ENCODE results near the gene ATM.

Gene ATM, protein sequence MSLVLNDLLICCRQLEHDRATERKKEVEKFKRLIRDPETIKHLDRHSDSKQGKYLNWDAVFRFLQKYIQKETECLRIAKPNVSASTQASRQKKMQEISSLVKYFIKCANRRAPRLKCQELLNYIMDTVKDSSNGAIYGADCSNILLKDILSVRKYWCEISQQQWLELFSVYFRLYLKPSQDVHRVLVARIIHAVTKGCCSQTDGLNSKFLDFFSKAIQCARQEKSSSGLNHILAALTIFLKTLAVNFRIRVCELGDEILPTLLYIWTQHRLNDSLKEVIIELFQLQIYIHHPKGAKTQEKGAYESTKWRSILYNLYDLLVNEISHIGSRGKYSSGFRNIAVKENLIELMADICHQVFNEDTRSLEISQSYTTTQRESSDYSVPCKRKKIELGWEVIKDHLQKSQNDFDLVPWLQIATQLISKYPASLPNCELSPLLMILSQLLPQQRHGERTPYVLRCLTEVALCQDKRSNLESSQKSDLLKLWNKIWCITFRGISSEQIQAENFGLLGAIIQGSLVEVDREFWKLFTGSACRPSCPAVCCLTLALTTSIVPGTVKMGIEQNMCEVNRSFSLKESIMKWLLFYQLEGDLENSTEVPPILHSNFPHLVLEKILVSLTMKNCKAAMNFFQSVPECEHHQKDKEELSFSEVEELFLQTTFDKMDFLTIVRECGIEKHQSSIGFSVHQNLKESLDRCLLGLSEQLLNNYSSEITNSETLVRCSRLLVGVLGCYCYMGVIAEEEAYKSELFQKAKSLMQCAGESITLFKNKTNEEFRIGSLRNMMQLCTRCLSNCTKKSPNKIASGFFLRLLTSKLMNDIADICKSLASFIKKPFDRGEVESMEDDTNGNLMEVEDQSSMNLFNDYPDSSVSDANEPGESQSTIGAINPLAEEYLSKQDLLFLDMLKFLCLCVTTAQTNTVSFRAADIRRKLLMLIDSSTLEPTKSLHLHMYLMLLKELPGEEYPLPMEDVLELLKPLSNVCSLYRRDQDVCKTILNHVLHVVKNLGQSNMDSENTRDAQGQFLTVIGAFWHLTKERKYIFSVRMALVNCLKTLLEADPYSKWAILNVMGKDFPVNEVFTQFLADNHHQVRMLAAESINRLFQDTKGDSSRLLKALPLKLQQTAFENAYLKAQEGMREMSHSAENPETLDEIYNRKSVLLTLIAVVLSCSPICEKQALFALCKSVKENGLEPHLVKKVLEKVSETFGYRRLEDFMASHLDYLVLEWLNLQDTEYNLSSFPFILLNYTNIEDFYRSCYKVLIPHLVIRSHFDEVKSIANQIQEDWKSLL (N-terminal part only)

DNA sequence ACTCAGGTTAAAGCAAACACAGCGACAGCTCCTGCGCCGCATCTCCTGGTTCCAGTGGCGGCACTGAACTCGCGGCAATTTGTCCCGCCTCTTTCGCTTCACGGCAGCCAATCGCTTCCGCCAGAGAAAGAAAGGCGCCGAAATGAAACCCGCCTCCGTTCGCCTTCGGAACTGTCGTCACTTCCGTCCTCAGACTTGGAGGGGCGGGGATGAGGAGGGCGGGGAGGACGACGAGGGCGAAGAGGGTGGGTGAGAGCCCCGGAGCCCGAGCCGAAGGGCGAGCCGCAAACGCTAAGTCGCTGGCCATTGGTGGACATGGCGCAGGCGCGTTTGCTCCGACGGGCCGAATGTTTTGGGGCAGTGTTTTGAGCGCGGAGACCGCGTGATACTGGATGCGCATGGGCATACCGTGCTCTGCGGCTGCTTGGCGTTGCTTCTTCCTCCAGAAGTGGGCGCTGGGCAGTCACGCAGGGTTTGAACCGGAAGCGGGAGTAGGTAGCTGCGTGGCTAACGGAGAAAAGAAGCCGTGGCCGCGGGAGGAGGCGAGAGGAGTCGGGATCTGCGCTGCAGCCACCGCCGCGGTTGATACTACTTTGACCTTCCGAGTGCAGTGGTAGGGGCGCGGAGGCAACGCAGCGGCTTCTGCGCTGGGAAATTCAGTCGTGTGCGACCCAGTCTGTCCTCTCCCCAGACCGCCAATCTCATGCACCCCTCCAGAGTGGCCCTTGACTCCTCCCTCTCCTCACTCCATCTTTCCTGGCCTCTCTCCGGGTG, at the start of gene ATM, which contains the start of gene NPAT:
ATM (plus strand) TSS at position 494 of the 774 bp plus-strand sequence. CDS start 4,558 bp downstream, outside the sequence.
NPAT (minus strand) TSS at position 65 of the 774 bp plus-strand sequence. CDS start 102 bp downstream, outside the sequence.
- TF ChIP-seq ZNF8 (CRISPR knock-in tag; IDR thresholded peaks at IDR 0.05) (peak; percentile 75; the same call in 1 of the 2 replicates), BACH2 (CRISPR knock-in tag; IDR thresholded peaks at IDR 0.05; ENCODE audit: borderline replicate concordance) (no peak), TOX (CRISPR knock-in tag; IDR thresholded peaks at IDR 0.05; ENCODE audit: borderline replicate concordance) (no peak), ARNTL (CRISPR knock-in tag; IDR thresholded peaks at IDR 0.05; ENCODE audit: borderline replicate concordance, low read depth) (no peak), CSDC2 (CRISPR knock-in tag; IDR thresholded peaks at IDR 0.05) (no peak), SNAI2 (CRISPR knock-in tag; IDR thresholded peaks at IDR 0.05) (no peak), PATZ1 (CRISPR knock-in tag; IDR thresholded peaks at IDR 0.05; ENCODE audit: borderline replicate concordance) (no peak)
- TF ChIP-seq, protein P1, sequence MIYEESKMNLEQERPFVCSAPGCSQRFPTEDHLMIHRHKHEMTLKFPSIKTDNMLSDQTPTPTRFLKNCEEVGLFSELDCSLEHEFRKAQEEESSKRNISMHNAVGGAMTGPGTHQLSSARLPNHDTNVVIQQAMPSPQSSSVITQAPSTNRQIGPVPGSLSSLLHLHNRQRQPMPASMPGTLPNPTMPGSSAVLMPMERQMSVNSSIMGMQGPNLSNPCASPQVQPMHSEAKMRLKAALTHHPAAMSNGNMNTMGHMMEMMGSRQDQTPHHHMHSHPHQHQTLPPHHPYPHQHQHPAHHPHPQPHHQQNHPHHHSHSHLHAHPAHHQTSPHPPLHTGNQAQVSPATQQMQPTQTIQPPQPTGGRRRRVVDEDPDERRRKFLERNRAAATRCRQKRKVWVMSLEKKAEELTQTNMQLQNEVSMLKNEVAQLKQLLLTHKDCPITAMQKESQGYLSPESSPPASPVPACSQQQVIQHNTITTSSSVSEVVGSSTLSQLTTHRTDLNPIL (CRISPR knock-in tag; IDR thresholded peaks at IDR 0.05; ENCODE audit: low read depth) = no peak
- peak; percentile 94 for ATAC-seq

- TF ChIP-seq ZFP3 (CRISPR knock-in tag; IDR thresholded peaks at IDR 0.05) = no peak
- no peak for TF ChIP-seq ARNTL (CRISPR knock-in tag; IDR thresholded peaks at IDR 0.05; ENCODE audit: borderline replicate concordance, low read depth)
- TF ChIP-seq ZFP30 (CRISPR knock-in tag; IDR thresholded peaks at IDR 0.05) = no peak
- ATAC-seq = no peak
Observed at GRCh38 chr11:108177570-108177969, 45.3 kb upstream of the ATM start.

- ATAC-seq = no peak
- TF ChIP-seq GLIS3 (CRISPR knock-in tag; IDR thresholded peaks at IDR 0.05) (no peak), PATZ1 (CRISPR knock-in tag; IDR thresholded peaks at IDR 0.05; ENCODE audit: borderline replicate concordance) (no peak), TOX (CRISPR knock-in tag; IDR thresholded peaks at IDR 0.05; ENCODE audit: borderline replicate concordance) (no peak), ARNTL (CRISPR knock-in tag; IDR thresholded peaks at IDR 0.05; ENCODE audit: borderline replicate concordance, low read depth) (no peak), RARB (CRISPR knock-in tag; IDR thresholded peaks at IDR 0.05) (no peak), TSHZ2 (CRISPR knock-in tag; IDR thresholded peaks at IDR 0.05) (no peak)
- TF ChIP-seq, protein P2, sequence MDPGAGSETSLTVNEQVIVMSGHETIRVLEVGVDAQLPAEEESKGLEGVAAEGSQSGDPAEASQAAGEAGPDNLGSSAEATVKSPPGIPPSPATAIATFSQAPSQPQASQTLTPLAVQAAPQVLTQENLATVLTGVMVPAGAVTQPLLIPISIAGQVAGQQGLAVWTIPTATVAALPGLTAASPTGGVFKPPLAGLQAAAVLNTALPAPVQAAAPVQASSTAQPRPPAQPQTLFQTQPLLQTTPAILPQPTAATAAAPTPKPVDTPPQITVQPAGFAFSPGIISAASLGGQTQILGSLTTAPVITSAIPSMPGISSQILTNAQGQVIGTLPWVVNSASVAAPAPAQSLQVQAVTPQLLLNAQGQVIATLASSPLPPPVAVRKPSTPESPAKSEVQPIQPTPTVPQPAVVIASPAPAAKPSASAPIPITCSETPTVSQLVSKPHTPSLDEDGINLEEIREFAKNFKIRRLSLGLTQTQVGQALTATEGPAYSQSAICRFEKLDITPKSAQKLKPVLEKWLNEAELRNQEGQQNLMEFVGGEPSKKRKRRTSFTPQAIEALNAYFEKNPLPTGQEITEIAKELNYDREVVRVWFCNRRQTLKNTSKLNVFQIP (CRISPR knock-in tag; IDR thresholded peaks at IDR 0.05; ENCODE audit: borderline replicate concordance, low read depth) = no peak
Observed at GRCh38 chr11:108193725-108194124, 29.1 kb upstream of the ATM start.

Data from SK-N-SH treated with all-trans-retinoic acid at 6 μM for 48 hours (cell line).